Measurements from ENCODE around the gene KLHL29.

GRCh38 chr2:23488584-23488983 lies 103.6 kb downstream of the KLHL29 start:
- TF ChIP-seq, protein P1, sequence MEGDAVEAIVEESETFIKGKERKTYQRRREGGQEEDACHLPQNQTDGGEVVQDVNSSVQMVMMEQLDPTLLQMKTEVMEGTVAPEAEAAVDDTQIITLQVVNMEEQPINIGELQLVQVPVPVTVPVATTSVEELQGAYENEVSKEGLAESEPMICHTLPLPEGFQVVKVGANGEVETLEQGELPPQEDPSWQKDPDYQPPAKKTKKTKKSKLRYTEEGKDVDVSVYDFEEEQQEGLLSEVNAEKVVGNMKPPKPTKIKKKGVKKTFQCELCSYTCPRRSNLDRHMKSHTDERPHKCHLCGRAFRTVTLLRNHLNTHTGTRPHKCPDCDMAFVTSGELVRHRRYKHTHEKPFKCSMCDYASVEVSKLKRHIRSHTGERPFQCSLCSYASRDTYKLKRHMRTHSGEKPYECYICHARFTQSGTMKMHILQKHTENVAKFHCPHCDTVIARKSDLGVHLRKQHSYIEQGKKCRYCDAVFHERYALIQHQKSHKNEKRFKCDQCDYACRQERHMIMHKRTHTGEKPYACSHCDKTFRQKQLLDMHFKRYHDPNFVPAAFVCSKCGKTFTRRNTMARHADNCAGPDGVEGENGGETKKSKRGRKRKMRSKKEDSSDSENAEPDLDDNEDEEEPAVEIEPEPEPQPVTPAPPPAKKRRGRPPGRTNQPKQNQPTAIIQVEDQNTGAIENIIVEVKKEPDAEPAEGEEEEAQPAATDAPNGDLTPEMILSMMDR (IDR thresholded peaks at IDR 0.05 in 2 of 3, conservative IDR thresholded peaks at IDR 0.05 in 1 of 3; ENCODE audit: borderline replicate concordance in 1 of 3, insufficient read depth in 1 of 3, low read depth in 2 of 3, low read length in 2 of 3) = no peak
- no peak for TF ChIP-seq POLR2AphosphoS5 (IDR thresholded peaks at IDR 0.05; ENCODE audit: low read depth, low read length)
- no peak for TF ChIP-seq CBX3 (IDR thresholded peaks at IDR 0.05; ENCODE audit: low read depth)
- TF ChIP-seq EZH2 (IDR thresholded peaks at IDR 0.05) = no peak
- no peak for TF ChIP-seq POLR2A (IDR thresholded peaks at IDR 0.05; ENCODE audit: borderline replicate concordance, extremely low read depth, insufficient read depth, insufficient read length)
- TF ChIP-seq TCF7L2 (IDR thresholded peaks at IDR 0.05; ENCODE audit: borderline replicate concordance, extremely low read depth, insufficient read depth, insufficient read length) = no peak
- TF ChIP-seq, protein P2, sequence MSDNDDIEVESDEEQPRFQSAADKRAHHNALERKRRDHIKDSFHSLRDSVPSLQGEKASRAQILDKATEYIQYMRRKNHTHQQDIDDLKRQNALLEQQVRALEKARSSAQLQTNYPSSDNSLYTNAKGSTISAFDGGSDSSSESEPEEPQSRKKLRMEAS (IDR thresholded peaks at IDR 0.05) = no peak
